ENCODE results near the gene CDC73.
"Not testable (repeated sequence)": the region's sequence is repeated elsewhere in the genome, so short reads cannot be mapped to it uniquely, and the experiment has no call there.

The CDC73 gene

DNA sequence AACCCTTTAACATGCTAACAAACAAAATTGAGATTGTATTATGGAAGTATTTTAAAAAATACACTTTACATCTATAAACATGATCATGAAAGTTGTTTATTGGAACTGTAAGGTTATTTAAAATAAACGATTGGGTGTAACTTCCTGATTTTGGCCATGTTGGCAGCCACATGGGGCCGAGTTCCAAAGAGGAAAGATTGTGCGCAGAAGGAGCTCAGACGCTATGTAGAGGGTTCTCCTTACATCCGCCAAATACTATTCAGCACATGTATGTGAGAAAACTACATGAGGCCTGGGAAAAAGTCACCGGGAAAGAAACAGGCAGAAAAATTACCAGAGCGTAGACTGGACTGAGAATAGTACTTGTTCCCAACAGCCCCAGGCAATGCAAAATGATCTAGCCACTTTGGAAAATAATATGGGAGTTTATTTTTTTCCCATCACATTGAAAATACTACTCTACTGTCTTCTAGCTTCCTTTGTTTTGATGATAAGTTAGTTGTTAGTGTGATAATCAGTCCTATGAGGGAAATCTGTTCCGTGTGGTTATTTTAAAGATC is 100.3 kb downstream of the CDC73 start:
- TF ChIP-seq, protein P1, sequence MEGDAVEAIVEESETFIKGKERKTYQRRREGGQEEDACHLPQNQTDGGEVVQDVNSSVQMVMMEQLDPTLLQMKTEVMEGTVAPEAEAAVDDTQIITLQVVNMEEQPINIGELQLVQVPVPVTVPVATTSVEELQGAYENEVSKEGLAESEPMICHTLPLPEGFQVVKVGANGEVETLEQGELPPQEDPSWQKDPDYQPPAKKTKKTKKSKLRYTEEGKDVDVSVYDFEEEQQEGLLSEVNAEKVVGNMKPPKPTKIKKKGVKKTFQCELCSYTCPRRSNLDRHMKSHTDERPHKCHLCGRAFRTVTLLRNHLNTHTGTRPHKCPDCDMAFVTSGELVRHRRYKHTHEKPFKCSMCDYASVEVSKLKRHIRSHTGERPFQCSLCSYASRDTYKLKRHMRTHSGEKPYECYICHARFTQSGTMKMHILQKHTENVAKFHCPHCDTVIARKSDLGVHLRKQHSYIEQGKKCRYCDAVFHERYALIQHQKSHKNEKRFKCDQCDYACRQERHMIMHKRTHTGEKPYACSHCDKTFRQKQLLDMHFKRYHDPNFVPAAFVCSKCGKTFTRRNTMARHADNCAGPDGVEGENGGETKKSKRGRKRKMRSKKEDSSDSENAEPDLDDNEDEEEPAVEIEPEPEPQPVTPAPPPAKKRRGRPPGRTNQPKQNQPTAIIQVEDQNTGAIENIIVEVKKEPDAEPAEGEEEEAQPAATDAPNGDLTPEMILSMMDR (IDR thresholded peaks at IDR 0.05; ENCODE audit: borderline replicate concordance, control extremely low read depth, extremely low read depth, insufficient read depth, missing control alignments), result no peak
- no peak for DNase-seq (ENCODE audit: low spot score)
- in situ Hi-C loops (cut with MboI; ENCODE audit: low sequenced_read_pairs, unreplicated experiment), result no loop called here

DNA sequence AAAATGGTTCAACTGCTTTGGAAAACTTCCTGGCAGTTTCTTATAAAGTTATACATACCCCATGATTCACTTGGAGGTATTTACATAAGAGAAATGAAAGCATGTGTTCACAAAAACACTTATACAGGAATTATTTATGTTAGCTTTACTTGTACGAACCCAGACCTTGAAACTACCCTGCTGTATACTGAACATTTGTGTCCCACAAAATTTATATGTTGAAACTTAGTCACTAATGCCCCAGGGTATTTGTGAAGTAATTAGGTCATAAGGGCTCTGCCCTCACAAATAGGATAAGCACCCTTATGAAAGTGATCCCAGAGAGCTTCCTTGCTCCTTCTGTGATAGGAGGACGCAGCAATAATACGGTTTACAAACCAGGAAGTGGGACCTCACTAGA is 107.3 kb downstream of the CDC73 start:
- no peak for DNase-seq (ENCODE audit: low spot score)
- TF ChIP-seq, protein P1 (IDR thresholded peaks at IDR 0.05; ENCODE audit: borderline replicate concordance, control extremely low read depth, extremely low read depth, insufficient read depth, missing control alignments), result no peak
- in situ Hi-C loops (cut with MboI; ENCODE audit: low sequenced_read_pairs, unreplicated experiment), result no loop called here

DNA sequence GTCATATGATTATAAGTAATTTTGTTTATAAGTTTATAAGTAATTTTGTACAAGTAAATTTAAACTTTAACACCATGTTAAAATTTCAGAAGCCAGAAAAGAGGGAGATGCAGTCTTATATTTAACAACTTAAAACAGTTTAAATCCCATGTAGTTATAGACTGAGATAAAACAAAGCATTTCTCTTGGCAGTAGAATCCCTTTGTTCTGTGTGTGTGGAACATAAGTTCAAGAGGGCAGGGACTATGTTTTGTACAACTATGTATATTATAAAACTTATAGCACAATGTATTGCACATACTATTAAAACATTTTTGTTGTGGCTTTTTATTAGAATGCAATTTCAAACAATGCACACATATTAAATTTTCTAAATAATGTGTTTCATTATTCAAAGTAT is 109.3 kb downstream of the CDC73 start:
- DNase-seq (ENCODE audit: low spot score); in situ Hi-C loops (cut with MboI; ENCODE audit: low sequenced_read_pairs, unreplicated experiment): not testable (repeated sequence)

DNA sequence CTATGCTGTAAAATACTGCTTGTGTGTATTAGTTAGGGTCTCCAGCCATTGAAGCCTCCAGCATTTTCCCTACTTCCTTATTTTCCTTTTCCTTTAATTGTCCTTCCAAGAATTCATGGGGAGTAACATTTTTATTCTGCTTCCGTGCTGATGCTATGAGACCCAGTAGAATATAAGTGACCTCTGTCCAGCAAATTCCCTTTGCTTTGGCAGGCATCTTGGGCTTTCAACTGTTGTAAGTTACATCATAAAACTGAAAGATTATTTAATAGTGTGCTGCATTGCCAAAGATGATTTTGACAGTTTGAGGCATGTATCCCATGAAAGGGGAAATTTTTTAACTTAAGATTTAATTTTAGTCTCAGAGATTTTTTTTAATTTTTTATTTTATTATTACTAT is 112.7 kb downstream of the CDC73 start:
- in situ Hi-C loops (cut with MboI; ENCODE audit: low sequenced_read_pairs, unreplicated experiment), result no loop called here
- DNase-seq (ENCODE audit: low spot score), result no peak
- TF ChIP-seq, protein P1 (IDR thresholded peaks at IDR 0.05; ENCODE audit: borderline replicate concordance, control extremely low read depth, extremely low read depth, insufficient read depth, missing control alignments), result no peak

DNA sequence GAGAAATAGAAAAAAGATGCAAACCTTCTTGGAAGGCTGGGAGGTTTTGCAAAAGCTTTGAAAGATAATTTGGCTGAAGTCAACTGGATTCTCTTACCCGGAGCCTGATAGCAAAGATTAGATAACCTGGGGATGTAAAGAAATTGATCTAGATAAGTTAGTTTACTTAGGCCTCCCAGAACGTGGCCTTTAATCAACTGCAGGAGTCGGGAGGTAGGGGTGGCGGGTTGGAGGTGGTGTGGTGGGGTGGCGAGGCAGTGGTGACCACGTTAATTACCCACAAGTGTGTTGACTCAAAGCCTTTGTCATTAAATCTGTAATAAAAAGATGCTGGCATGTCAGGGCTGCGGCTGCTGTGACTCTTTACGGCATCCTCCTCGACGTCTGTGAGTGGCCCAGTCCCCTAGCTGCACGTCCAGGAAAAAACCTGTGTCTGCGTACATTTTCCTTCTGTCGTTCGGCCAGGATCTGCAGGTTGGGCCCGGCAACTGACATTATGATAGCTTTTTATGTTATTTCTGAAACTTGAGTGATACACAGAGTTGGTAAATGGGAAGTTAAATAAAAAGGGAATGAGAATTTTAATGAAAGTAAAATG is 115.6 kb downstream of the CDC73 start:
- TF ChIP-seq, protein P1 (IDR thresholded peaks at IDR 0.05; ENCODE audit: borderline replicate concordance, control extremely low read depth, extremely low read depth, insufficient read depth, missing control alignments), result no peak
- in situ Hi-C loops (cut with MboI; ENCODE audit: low sequenced_read_pairs, unreplicated experiment), result no loop called here
- DNase-seq (ENCODE audit: low spot score), result no peak

DNA sequence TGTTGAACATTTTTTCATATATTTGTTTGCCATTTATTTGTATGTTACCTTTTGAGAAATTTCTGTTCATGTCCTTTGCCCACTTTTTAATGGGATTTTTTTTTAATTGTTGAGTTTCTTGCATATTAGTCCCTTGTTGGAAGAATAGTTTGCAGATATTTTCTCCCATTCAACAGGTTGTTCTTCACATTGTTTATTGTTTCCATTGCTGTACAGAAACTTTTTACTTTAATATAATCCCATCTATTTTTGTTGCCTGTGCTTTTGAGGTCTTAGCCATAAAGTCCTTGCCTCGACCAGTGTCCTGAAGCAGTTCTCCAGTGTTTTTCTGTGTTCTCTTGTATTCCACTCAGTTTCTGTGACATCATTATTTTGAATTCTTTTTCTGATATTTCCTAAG is 118.8 kb downstream of the CDC73 start:
- DNase-seq (ENCODE audit: low spot score), result no peak
- in situ Hi-C loops (cut with MboI; ENCODE audit: low sequenced_read_pairs, unreplicated experiment), result no loop called here
- TF ChIP-seq, protein P1 (IDR thresholded peaks at IDR 0.05; ENCODE audit: borderline replicate concordance, control extremely low read depth, extremely low read depth, insufficient read depth, missing control alignments), result no peak

DNA sequence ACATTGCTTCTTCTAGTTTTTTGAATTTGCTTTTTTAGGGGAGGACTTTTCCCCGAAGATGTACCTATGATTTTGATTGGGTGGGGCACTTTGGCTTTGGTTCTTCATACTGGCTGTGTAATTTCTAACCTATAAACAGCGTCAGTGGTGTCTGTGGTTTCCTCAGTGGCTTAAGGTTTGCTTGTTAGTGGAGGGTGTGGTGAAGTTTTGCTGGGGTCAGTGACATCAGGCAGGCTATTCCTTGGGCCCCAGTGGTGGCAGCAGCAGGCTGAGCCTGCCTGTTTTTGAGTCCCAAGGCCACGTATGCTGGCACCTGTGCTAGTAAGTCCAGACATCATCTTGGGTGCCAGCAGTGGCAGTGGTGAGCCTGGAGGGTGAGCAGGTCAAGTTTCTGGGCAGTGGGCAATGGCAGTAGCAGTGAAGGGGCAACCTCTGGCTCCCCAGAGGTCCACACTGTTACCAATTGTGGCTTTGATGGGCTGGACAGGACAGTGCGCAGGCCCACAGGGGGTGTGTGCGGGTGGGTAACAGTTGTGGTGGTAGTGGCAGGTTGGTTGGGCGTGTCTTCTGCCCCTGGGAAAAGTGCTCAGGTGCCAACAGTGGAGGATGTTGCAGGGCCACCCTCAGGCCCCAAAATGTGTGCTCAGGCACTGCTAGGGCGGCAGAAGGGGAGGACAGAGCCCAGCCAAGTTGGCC is 119.4 kb downstream of the CDC73 start:
- in situ Hi-C loops (cut with MboI; ENCODE audit: low sequenced_read_pairs, unreplicated experiment), result no loop called here
- TF ChIP-seq, protein P1 (IDR thresholded peaks at IDR 0.05; ENCODE audit: borderline replicate concordance, control extremely low read depth, extremely low read depth, insufficient read depth, missing control alignments), result no peak
- no peak for DNase-seq (ENCODE audit: low spot score)

Data from GM13976 (cell line).